Stimulated activated CD8-positive, alpha-beta memory T cell treated with anti-CD3 and anti-CD28 coated beads, Interleukin-4, amount 100 ng/mL, for 4 hours (primary cell): ENCODE measurements around the gene CRMP1.

ENCODE experiments used
- DNase-seq, 2 donors: peaks; one replicate each; pipeline ENCODE4 v3.0.0-alpha.2; 2020; ENCODE audit warnings: low read depth in 2 of 2, low spot score in 1 of 2

The CRMP1 gene

GRCh38 chr4:5799406-5799805 is 93.5 kb downstream of the CRMP1 start:
- DNase-seq = no peak

- DNase-seq = no peak
Measured at GRCh38 chr4:5798946-5799345, 93.9 kb downstream of the CRMP1 start.

GRCh38 chr4:5798462-5798861 is 94.4 kb downstream of the CRMP1 start:
- no peak for DNase-seq

GRCh38 chr4:5797866-5798265 is 95.0 kb downstream of the CRMP1 start:
- DNase-seq = no peak

- DNase-seq = no peak
Measured at GRCh38 chr4:5796976-5797375, 95.9 kb downstream of the CRMP1 start.

GRCh38 chr4:5795580-5795979 is 97.3 kb downstream of the CRMP1 start:
- no peak for DNase-seq

- DNase-seq = no peak
Measured at GRCh38 chr4:5793514-5793913, 99.4 kb downstream of the CRMP1 start.

- DNase-seq = no peak
Measured at GRCh38 chr4:5791654-5792053, 101.2 kb downstream of the CRMP1 start.

- no peak for DNase-seq
Measured at GRCh38 chr4:5790546-5790857, 102.4 kb downstream of the CRMP1 start.

- no peak for DNase-seq
Measured at GRCh38 chr4:5789141-5789540, 103.7 kb downstream of the CRMP1 start.

- no peak for DNase-seq
Measured at GRCh38 chr4:5788144-5788543, 104.7 kb downstream of the CRMP1 start.

- no peak for DNase-seq
Measured at GRCh38 chr4:5787311-5787710, 105.6 kb downstream of the CRMP1 start.

- DNase-seq = no peak
Measured at GRCh38 chr4:5785806-5786680, 106.8 kb downstream of the CRMP1 start.

- no peak for DNase-seq
Measured at GRCh38 chr4:5784960-5785611, 107.8 kb downstream of the CRMP1 start.

GRCh38 chr4:5784021-5784420 is 108.9 kb downstream of the CRMP1 start:
- DNase-seq = no peak

GRCh38 chr4:5783486-5783885 is 109.4 kb downstream of the CRMP1 start:
- no peak for DNase-seq

GRCh38 chr4:5782829-5783476 is 109.9 kb downstream of the CRMP1 start:
- no peak for DNase-seq

- no peak for DNase-seq
Measured at GRCh38 chr4:5781691-5782090, 111.2 kb downstream of the CRMP1 start.

GRCh38 chr4:5780831-5781480 is 111.9 kb downstream of the CRMP1 start:
- no peak for DNase-seq

GRCh38 chr4:5776510-5776909 is 116.4 kb downstream of the CRMP1 start:
- DNase-seq = no peak

GRCh38 chr4:5774416-5775036 is 118.4 kb downstream of the CRMP1 start:
- DNase-seq = no peak

GRCh38 chr4:5773271-5773555 is 119.7 kb downstream of the CRMP1 start:
- DNase-seq = no peak
